HepG2 (cell line): Measurements from ENCODE around the gene ENC1. TPM values are rescaled to one million over a fixed set of nuclear protein-coding genes. Genes with fewer than 3 reads are reported as not detected.
A peak's percentile ranks its signal among the peaks of the same experiment; 100 is the strongest.

ENCODE experiments used
- ARNT2 ChIP-seq: sonication (generic); formaldehyde crosslinking; IDR thresholded peaks from 2 replicates; pipeline ENCODE4 v1.8.0; 2022; ENCODE audit warnings: mild to moderate bottlenecking, low read depth, missing genetic modification reagents, moderate library complexity
- ARNTL ChIP-seq: sonication (generic); formaldehyde crosslinking; IDR thresholded peaks from 2 replicates; pipeline ENCODE4 v1.4.0; 2020; ENCODE audit warnings: mild to moderate bottlenecking, missing genetic modification reagents
- DNMT1 ChIP-seq: sonication (generic); formaldehyde crosslinking; IDR thresholded peaks from 2 replicates; pipeline ENCODE4 v1.5.1; 2020; ENCODE audit warnings: mild to moderate bottlenecking, missing genetic modification reagents
- JUN ChIP-seq: sonication (generic); formaldehyde crosslinking; IDR thresholded peaks from 2 replicates; pipeline ENCODE4 v1.4.0; 2020; ENCODE audit warnings: mild to moderate bottlenecking, missing genetic modification reagents
- KLF15 ChIP-seq: sonication (generic); formaldehyde crosslinking; IDR thresholded peaks from 2 replicates; pipeline ENCODE4 v1.8.1; 2023; ENCODE audit warnings: borderline replicate concordance, mild to moderate bottlenecking, inconsistent platforms, missing genetic modification reagents, mixed read lengths
- MIER2 ChIP-seq: IDR thresholded peaks from 2 replicates; pipeline ENCODE4 v1.6.1; 2016; ENCODE audit warnings: missing biosample characterization, missing genetic modification reagents
- NFRKB ChIP-seq: fragments of 450-650 bp; IDR thresholded peaks from 2 replicates; pipeline ENCODE4 v1.6.1; 2017
- PAF1 ChIP-seq: IDR thresholded peaks from 2 replicates; pipeline ENCODE4 v1.6.1; 2016; ENCODE audit warnings: missing genetic modification reagents, missing compliant biosample characterization
- RFX3 ChIP-seq: IDR thresholded peaks from 2 replicates; pipeline ENCODE4 v1.6.1; 2016; ENCODE audit warnings: missing biosample characterization, missing genetic modification reagents
- SAP130 ChIP-seq: IDR thresholded peaks from 2 replicates; pipeline ENCODE4 v1.6.1; 2016; ENCODE audit warnings: low read depth
- SIX1 ChIP-seq: sonication (generic); formaldehyde crosslinking; IDR thresholded peaks from 2 replicates; pipeline ENCODE4 v1.4.0; 2020; ENCODE audit warnings: missing genetic modification reagents, borderline replicate concordance
- SP4 ChIP-seq: sonication (generic); formaldehyde crosslinking; IDR thresholded peaks from 2 replicates; pipeline ENCODE4 v1.8.1; 2023; ENCODE audit warnings: mild to moderate bottlenecking, missing genetic modification reagents
- SRSF4 ChIP-seq: fragments of 200-400 bp; formaldehyde crosslinking; IDR thresholded peaks from one replicate; pipeline ENCODE4 v1.6.1; 2018; ENCODE audit warnings: mild to moderate bottlenecking, low read depth, low read length, moderate library complexity; ENCODE audit not compliant: poor library complexity, severe bottlenecking
- SSRP1 ChIP-seq: IDR thresholded peaks from 2 replicates; pipeline ENCODE4 v1.6.1; 2016; ENCODE audit warnings: control low read depth
- TAF15 ChIP-seq: fragments of 200-400 bp; formaldehyde crosslinking; IDR thresholded peaks from one replicate; pipeline ENCODE4 v1.6.1; 2018; ENCODE audit warnings: mild to moderate bottlenecking, low read depth, low read length; ENCODE audit not compliant: poor library complexity, severe bottlenecking
- TEAD3 ChIP-seq: optimal IDR thresholded peaks from 2 replicates; pipeline ENCODE3; 2016; ENCODE audit warnings: borderline replicate concordance
- ZNF263 ChIP-seq: sonication (generic); formaldehyde crosslinking; IDR thresholded peaks from 2 replicates; pipeline ENCODE4 v1.4.0; 2020; ENCODE audit warnings: missing genetic modification reagents
- ZNF775 ChIP-seq: sonication (generic); formaldehyde crosslinking; IDR thresholded peaks from 2 replicates; pipeline ENCODE4 v1.4.0; 2020; ENCODE audit warnings: missing genetic modification reagents, mild to moderate bottlenecking, moderate library complexity, borderline replicate concordance
- ZSCAN20 ChIP-seq: sonication (generic); formaldehyde crosslinking; IDR thresholded peaks from 2 replicates; pipeline ENCODE4 v1.4.0; 2020; ENCODE audit warnings: missing genetic modification reagents, mild to moderate bottlenecking, borderline replicate concordance
- polyA plus RNA-seq, 8 experiments: library from polyadenylated mRNA; depleted of rRNA in 3 of 8; stranded (reverse) in 7 of 8; unstranded in 1 of 8; fragments of >200 nt; fragmentation: Illumina TruSeq in 4 of 8; extraction: Trizol in 4 of 8; gene quantifications; 2 replicates each; pipeline versions ENCODE4 v1.2.1 to v1.2.3, GENCODE V29; 2011 to 2016; ENCODE audit warnings: low read depth in 4 of 8, missing spikeins in 1 of 8, mixed read lengths in 1 of 8; ENCODE audit not compliant: insufficient read depth in 1 of 8
- total RNA-seq, 5 experiments: library from RNA; depleted of rRNA; stranded (reverse); fragments of >200 nt; fragmentation: Illumina TruSeq; extraction: Trizol; gene quantifications; 2 replicates each; pipeline ENCODE4 v1.2.3, GENCODE V29; 2016; ENCODE audit warnings: low read depth in 1 of 5
- TF ChIP-seq, protein P1 (sequence below): sonication (generic); formaldehyde crosslinking; IDR thresholded peaks from 2 replicates; pipeline ENCODE4 v1.5.1; 2020; ENCODE audit warnings: mild to moderate bottlenecking, missing genetic modification reagents, moderate library complexity
- TF ChIP-seq, protein P2 (sequence below): sonication (generic); formaldehyde crosslinking; IDR thresholded peaks from 2 replicates; pipeline ENCODE4 v1.5.1; 2020; ENCODE audit warnings: missing genetic modification reagents, mild to moderate bottlenecking, borderline replicate concordance
- TF ChIP-seq, protein P3 (sequence below): sonication (generic); formaldehyde crosslinking; IDR thresholded peaks from 2 replicates; pipeline ENCODE4 v1.4.0; 2020; ENCODE audit warnings: missing genetic modification reagents; ENCODE audit errors: not compliant biosample characterization

The ENC1 gene
- total and polyA plus RNA-seq, 2 of the 13 experiments (the other 11 are each of a cell fraction or from before 2014, with no cell fraction given): 63.8 to 64.4 TPM

DNA sequence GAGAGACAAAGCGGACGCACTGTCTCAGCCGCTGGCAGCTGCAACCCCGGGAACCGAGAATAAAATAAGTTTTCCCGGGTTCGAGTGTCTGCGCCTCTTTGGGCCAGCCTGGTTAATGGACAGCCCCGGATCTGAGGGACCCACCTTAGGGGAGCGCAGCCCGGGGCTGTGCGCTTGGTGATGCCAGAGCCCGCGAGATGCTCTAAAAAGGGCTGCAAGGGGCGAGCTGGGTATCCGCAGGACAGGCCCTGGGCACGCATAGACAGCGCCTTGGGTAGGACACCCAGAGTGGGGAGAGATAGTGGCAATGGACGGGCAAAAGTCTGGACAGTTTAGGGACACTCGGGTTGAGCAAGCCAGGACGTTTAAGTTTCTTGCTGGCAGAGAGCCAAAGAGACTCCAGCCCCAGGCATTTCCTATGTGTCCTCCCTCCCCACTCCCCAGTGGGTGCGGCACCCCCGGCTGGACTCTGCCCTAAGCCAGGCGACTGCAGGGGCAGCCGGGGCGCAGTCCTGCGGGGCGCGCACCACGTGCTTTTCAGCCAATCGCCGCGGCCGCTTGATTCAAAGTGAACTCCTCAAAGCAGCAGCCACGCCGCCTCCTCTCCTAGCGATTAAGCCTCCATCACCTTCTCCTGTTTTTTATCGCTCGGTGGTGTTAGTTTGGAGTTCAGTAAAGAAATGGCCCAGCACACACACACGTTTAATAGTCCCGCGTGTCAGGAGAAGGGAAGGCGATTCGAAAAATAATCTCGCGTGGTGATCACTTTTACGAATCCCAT is 616 bp upstream of the ENC1 start (continued):
- TF ChIP-seq, protein P1, sequence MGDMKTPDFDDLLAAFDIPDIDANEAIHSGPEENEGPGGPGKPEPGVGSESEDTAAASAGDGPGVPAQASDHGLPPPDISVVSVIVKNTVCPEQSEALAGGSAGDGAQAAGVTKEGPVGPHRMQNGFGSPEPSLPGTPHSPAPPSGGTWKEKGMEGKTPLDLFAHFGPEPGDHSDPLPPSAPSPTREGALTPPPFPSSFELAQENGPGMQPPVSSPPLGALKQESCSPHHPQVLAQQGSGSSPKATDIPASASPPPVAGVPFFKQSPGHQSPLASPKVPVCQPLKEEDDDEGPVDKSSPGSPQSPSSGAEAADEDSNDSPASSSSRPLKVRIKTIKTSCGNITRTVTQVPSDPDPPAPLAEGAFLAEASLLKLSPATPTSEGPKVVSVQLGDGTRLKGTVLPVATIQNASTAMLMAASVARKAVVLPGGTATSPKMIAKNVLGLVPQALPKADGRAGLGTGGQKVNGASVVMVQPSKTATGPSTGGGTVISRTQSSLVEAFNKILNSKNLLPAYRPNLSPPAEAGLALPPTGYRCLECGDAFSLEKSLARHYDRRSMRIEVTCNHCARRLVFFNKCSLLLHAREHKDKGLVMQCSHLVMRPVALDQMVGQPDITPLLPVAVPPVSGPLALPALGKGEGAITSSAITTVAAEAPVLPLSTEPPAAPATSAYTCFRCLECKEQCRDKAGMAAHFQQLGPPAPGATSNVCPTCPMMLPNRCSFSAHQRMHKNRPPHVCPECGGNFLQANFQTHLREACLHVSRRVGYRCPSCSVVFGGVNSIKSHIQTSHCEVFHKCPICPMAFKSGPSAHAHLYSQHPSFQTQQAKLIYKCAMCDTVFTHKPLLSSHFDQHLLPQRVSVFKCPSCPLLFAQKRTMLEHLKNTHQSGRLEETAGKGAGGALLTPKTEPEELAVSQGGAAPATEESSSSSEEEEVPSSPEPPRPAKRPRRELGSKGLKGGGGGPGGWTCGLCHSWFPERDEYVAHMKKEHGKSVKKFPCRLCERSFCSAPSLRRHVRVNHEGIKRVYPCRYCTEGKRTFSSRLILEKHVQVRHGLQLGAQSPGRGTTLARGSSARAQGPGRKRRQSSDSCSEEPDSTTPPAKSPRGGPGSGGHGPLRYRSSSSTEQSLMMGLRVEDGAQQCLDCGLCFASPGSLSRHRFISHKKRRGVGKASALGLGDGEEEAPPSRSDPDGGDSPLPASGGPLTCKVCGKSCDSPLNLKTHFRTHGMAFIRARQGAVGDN (CRISPR knock-in tag): peak; percentile 69
- TF ChIP-seq, protein P2, sequence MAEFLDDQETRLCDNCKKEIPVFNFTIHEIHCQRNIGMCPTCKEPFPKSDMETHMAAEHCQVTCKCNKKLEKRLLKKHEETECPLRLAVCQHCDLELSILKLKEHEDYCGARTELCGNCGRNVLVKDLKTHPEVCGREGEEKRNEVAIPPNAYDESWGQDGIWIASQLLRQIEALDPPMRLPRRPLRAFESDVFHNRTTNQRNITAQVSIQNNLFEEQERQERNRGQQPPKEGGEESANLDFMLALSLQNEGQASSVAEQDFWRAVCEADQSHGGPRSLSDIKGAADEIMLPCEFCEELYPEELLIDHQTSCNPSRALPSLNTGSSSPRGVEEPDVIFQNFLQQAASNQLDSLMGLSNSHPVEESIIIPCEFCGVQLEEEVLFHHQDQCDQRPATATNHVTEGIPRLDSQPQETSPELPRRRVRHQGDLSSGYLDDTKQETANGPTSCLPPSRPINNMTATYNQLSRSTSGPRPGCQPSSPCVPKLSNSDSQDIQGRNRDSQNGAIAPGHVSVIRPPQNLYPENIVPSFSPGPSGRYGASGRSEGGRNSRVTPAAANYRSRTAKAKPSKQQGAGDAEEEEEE (CRISPR knock-in tag): no peak
- TF ChIP-seq, protein P3, sequence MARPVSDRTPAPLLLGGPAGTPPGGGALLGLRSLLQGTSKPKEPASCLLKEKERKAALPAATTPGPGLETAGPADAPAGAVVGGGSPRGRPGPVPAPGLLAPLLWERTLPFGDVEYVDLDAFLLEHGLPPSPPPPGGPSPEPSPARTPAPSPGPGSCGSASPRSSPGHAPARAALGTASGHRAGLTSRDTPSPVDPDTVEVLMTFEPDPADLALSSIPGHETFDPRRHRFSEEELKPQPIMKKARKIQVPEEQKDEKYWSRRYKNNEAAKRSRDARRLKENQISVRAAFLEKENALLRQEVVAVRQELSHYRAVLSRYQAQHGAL (CRISPR knock-in tag): peak; percentile 81
- no peak for TF ChIP-seq MIER2 (CRISPR knock-in tag)
- no peak for TF ChIP-seq DNMT1 (CRISPR knock-in tag)
- TF ChIP-seq ZNF263 (CRISPR knock-in tag): peak; percentile 77
- peak; percentile 83 for TF ChIP-seq ZSCAN20
- TF ChIP-seq SRSF4: no peak
- TF ChIP-seq PAF1 (CRISPR knock-in tag): no peak
- TF ChIP-seq SAP130 (CRISPR knock-in tag): peak; percentile 79
- TF ChIP-seq SP4 (CRISPR knock-in tag): 0 out of 2 replicates have a peak, but pooled peaks have one; percentile 16
- no peak for TF ChIP-seq NFRKB
- TF ChIP-seq RFX3 (CRISPR knock-in tag): no peak
- TF ChIP-seq SIX1 (CRISPR knock-in tag): 0 out of 2 replicates have a peak, but pooled peaks have one; percentile 2
- TF ChIP-seq SSRP1 (CRISPR knock-in tag): no peak
- peak; percentile 68 for TF ChIP-seq ARNT2 (CRISPR knock-in tag)
- TF ChIP-seq TAF15: no peak
- no peak for TF ChIP-seq ZNF775 (CRISPR knock-in tag)
- 0 out of 2 replicates have a peak, but pooled peaks have one; percentile 13 for TF ChIP-seq JUN (CRISPR knock-in tag)
- no peak; the same call in 1 of the 2 replicates for TF ChIP-seq KLF15 (CRISPR knock-in tag)
- peak; percentile 64 for TF ChIP-seq TEAD3
- peak; percentile 82 for TF ChIP-seq ARNTL
